Brain microvascular endothelial cell (primary cell): ENCODE results near the gene SLC7A14.

Experiments
- DNase-seq: peaks from one replicate; pipeline ENCODE4 v3.0.0-alpha.2; 2020
- H3K27ac ChIP-seq: fragments of 250-450 bp; sonication (Bioruptor Pico); 2 replicates; pipeline ENCODE4 v1.5.1; 2020; ENCODE audit warnings: mild to moderate bottlenecking, moderate library complexity
- H3K27me3 ChIP-seq: fragments of 250-450 bp; sonication (Bioruptor Pico); replicated peaks from 2 replicates; pipeline ENCODE4 v1.5.1; 2020; ENCODE audit warnings: mild to moderate bottlenecking
- H3K36me3 ChIP-seq: fragments of 250-450 bp; sonication (Bioruptor Pico); replicated peaks from 2 replicates; pipeline ENCODE4 v1.5.1; 2020; ENCODE audit warnings: mild to moderate bottlenecking
- H3K4me3 ChIP-seq: 2 replicates; pipeline ENCODE4 v1.5.1; 2011; ENCODE audit warnings: low read depth, mild to moderate bottlenecking, control low read depth, low read length, moderate library complexity
- in situ Hi-C: cut with HindIII; loops from 2 replicates; pipeline ENCODE4 v1.10.0; 2017; ENCODE audit warnings: low sequenced_read_pairs, low pct_ligation_motif_present
- TF ChIP-seq, protein P1 (sequence below): IDR thresholded peaks from 2 replicates; pipeline ENCODE4 v1.5.1; 2011; ENCODE audit warnings: low read depth, mild to moderate bottlenecking, moderate library complexity, low read length, control low read depth, inconsistent platforms; ENCODE audit errors: missing control alignments

SLC7A14 gene

DNA sequence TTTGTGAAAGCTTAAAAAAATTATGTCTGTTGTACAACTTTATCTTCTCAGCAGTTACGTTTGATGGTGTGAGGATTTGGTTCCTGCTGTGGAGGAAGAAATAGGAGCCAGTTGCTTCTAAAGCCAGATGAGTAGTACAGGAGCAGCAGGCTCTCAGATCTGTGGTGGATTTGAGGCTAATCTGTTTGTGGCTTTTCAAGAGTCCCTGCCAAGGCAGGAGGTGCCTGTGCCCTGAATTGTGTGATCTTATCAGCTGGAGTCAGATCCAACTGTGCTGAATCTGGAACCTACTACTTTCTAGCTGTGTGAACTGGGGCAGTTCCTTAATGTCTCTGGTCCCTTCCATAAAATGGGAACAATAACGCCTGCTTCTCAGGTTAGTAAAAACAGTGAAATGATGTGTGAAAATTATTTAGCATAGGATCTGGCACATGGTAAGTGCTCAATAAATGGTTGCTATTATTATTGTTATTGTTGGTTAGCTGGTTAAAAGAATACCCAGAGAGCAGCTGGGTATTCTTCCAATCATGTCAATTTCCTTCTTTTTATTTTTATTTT lies 159.6 kb downstream of the SLC7A14 start:
- Histone ChIP-seq H3K36me3 (peaks cover 27% of the 10 kb centered on the region), H3K27ac (peak overlapping the region; percentile 46), H3K27me3 (no peaks in the 10 kb centered on the region), H3K4me3 (no peak overlapping the region)
- no peak for DNase-seq
- in situ Hi-C loops: loop anchor here (25.0 kb wide), 1 partner anchor 386 kb away; no protein-coding TSS in a partner anchor
- TF ChIP-seq, protein P1, sequence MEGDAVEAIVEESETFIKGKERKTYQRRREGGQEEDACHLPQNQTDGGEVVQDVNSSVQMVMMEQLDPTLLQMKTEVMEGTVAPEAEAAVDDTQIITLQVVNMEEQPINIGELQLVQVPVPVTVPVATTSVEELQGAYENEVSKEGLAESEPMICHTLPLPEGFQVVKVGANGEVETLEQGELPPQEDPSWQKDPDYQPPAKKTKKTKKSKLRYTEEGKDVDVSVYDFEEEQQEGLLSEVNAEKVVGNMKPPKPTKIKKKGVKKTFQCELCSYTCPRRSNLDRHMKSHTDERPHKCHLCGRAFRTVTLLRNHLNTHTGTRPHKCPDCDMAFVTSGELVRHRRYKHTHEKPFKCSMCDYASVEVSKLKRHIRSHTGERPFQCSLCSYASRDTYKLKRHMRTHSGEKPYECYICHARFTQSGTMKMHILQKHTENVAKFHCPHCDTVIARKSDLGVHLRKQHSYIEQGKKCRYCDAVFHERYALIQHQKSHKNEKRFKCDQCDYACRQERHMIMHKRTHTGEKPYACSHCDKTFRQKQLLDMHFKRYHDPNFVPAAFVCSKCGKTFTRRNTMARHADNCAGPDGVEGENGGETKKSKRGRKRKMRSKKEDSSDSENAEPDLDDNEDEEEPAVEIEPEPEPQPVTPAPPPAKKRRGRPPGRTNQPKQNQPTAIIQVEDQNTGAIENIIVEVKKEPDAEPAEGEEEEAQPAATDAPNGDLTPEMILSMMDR: no peak

DNA sequence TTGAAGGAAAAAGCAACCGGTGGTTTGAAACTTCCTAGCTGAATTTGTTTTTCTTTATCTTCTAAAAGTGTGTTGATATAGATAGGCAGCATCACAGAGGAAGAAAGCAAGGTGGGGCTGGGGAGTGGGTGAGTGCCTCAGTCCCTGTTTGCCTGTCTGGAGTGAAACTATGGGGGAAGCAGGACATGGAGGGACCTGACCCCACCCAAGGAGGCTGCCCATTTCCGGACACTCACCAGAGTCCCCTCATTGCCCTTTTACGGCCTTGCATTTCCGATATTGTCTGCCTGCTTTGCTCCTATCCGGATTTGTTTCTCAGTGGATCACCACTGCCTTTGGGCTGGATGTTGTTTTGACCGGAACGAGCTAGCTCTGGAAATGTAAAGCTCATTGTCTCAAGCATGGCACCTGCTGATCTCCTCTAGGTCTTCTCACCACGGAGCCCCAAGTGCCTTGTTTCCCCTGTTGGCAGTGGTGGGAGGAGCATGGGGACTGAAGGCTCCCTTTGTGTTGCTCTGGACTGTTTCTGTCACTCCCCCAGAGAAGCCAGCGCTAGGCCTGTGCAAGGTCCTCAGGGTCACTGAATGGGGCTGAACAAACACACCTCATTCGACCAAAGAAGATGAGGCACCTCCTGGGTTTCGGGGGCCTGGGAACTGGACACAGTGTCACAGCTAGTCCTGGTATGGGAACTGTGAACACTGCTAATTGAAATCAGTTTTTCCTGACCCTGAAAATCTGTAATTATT lies 160.2 kb downstream of the SLC7A14 start:
- H3K4me3 ChIP-seq: no peak overlapping the region
- DNase-seq: no peak
- peak overlapping the region; percentile 46 for H3K27ac ChIP-seq
- in situ Hi-C loops: loop anchor here (25.0 kb wide), 1 partner anchor 387 kb away; no protein-coding TSS in a partner anchor
- H3K27me3 ChIP-seq: no peaks in the 10 kb centered on the region
- peaks cover 27% of the 10 kb centered on the region for H3K36me3 ChIP-seq
- TF ChIP-seq, protein P1: no peak

DNA sequence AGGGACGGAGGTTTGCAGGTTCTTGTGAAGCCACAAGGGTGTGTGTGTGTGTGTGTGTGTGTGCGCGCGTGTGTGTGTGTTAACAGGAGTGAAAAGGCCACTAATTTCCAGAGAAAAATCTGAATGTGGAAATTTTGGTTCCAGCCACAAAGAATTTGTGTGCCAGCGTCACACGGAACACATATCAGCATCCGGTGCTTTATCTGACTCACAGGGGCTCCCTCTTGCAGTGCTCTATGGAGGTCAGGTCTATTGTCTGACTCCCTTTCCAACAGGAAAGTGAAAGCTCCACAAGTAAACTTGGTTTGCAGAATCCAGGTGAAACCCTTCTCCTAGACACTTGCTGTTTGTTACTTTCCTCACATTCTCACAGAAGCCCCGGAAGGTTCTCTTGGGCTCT lies 161.0 kb downstream of the SLC7A14 start:
- Histone ChIP-seq H3K36me3 (peaks cover 27% of the 10 kb centered on the region), H3K27me3 (no peaks in the 10 kb centered on the region), H3K27ac (peak overlapping the region; percentile 46), H3K4me3 (no peak overlapping the region)
- TF ChIP-seq, protein P1: no peak
- in situ Hi-C loops: loop anchor here (25.0 kb wide), 1 partner anchor 387 kb away; no protein-coding TSS in a partner anchor
- DNase-seq: peak; percentile 64

DNA sequence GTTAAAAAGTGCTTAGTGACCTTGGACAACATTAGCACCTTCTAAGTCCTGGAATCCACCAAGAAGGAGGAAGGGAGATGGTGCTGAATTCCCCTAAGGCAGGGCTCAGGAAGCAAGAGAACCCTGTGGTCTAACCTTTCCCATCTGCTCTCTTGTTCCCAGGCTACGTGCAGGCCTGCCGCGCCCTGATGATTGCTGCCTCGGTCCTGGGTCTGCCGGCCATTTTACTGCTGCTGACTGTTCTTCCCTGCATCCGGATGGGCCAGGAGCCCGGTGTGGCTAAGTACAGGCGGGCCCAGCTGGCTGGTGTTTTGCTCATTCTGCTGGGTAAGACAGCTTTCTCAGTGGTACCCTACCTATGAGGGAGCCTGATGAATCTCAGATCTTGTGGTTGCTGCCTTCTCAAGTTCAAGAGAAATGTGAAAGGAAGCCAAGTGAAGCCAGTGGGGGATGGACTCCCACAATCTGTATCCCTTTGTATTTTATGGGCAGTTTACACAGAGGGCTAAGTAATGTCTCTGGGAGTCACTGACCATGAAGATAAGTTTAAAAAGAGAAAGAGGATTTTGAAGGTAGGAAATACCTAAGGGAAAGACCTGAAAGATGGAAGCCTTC lies 162.8 kb downstream of the SLC7A14 start:
- TF ChIP-seq, protein P1: no peak
- Histone ChIP-seq H3K36me3 (peaks cover 27% of the 10 kb centered on the region), H3K27ac (peak overlapping the region; percentile 32), H3K27me3 (no peaks in the 10 kb centered on the region), H3K4me3 (no peak overlapping the region)
- in situ Hi-C loops: no loop called here
- no peak for DNase-seq

DNA sequence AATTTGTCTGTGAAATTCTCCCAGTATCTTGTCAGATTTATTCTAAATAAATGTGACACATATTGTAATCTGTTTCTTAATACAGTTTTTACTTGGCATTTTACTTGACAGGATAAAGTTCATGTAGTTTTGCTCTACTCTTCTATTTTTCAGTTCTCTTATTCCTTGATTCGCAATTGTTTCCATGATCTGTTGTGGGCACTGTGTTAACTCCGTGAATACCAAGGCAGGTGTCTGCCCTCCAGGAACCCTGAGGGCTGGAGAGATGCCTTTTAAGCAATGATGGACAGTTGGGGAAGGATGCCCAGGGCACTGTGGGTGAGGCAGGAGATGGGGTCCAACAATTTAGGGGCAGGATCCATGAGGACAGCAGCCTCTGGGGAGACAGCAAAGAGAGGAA lies 164.1 kb downstream of the SLC7A14 start:
- peak overlapping the region; percentile 20 for H3K4me3 ChIP-seq
- H3K27ac ChIP-seq: no peak overlapping the region
- DNase-seq: no peak
- in situ Hi-C loops: no loop called here
- TF ChIP-seq, protein P1: no peak
- peaks cover 27% of the 10 kb centered on the region for H3K36me3 ChIP-seq
- H3K27me3 ChIP-seq: no peaks in the 10 kb centered on the region
